Colonic mucosa (tissue), 2 donors: ENCODE data around the gene NMRAL1. TPM values are rescaled to one million over a fixed set of nuclear protein-coding genes. Genes with fewer than 3 reads are reported as not detected.

Experiments
- total RNA-seq, 2 donors: library from RNA; stranded (reverse); fragmentation: NEBNext Ultra II Directional in 1 of 2; extraction: Animal tissue kit (Norgen Biotek cat#: 25700) in 1 of 2; gene quantifications; one replicate each; pipeline ENCODE4 v1.2.1, GENCODE V29; 2021
- donor health status: DM: no; HTN: no; CAD: no.
- donor health status: DM: no; HTN: no; CAD: no.

NMRAL1 gene
- total RNA-seq, 2 donors from 2014 or later = 25.8 to 40.2 TPM

Other genes with a start within 250 kb of the NMRAL1 start
- under 1 TPM; 0.49 to 0.82 TPM for gene SRL, start 232.5 kb downstream of the NMRAL1 start, total RNA-seq
- 10 to 100 TPM in 1 of 2 donors, 1 to 10 TPM in 1; 5.4 to 15.4 TPM for gene TFAP4, start 201.6 kb downstream of the NMRAL1 start, total RNA-seq
- gene GLIS2, start 158.6 kb downstream of the NMRAL1 start, total RNA-seq = 1 to 10 TPM in 1 of 2 donors, under 1 TPM in 1; 0.89 to 4.1 TPM
- 10 to 100 TPM; 28.2 to 43.6 TPM for gene PAM16, start 123.3 kb downstream of the NMRAL1 start, total RNA-seq
- gene VASN, start 102.8 kb downstream of the NMRAL1 start, total RNA-seq = 1 to 10 TPM; 2.7 to 4.1 TPM
- gene CORO7, start 58.0 kb downstream of the NMRAL1 start, total RNA-seq = 10 to 100 TPM; 37.2 to 55.9 TPM
- 10 to 100 TPM; 48.3 to 76.1 TPM for gene DNAJA3, start 48.8 kb downstream of the NMRAL1 start, total RNA-seq
- 10 to 100 TPM; 46.8 to 55.7 TPM for gene HMOX2, start 1.8 kb upstream of the NMRAL1 start, total RNA-seq
- 10 to 100 TPM; 13.1 to 18.4 TPM for gene CDIP1, start 64.1 kb upstream of the NMRAL1 start, total RNA-seq
- under 1 TPM in 1 of 2 donors, not detected in 1; 0.08 TPM for gene C16orf96, start 81.7 kb upstream of the NMRAL1 start, total RNA-seq
- gene UBALD1, start 140.3 kb upstream of the NMRAL1 start, total RNA-seq = 10 to 100 TPM; 19.4 to 20.2 TPM
- 10 to 100 TPM; 75.2 to 79.3 TPM for gene MGRN1, start 150.2 kb upstream of the NMRAL1 start, total RNA-seq
- 10 to 100 TPM; 50.7 to 80.1 TPM for gene NUDT16L1, start 218.9 kb upstream of the NMRAL1 start, total RNA-seq